ENCODE data around the gene LRCH3.

DNA sequence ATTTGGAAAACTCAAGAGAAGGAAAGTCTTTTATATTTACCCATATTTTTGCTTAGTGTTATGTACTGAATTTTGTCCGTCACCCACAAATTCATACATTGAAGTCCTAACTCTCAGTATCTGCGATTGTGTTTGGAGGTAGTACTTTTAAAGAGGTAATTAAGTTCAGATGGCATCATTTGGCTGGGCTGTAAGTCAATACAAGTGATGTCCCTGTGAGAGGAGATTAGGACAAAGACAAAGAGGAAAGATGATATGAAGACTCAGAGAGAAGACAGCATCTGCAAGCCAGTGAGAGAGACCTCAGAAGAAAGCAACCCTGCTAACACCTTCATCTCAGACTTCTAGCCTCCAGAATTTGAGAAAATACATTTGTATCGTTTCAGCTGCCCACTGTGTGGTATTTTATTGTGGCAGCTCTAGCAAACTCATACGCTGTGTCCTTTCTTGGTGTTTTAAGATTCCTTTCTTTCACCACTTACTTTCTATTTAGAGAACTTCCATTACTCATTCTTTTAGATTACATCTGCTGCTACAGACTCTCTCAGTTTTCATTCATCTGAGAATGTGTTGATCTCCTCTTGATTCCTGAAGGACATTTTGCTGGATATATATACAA, 17.0 kb downstream of the LRCH3 start:
- no peak for TF ChIP-seq EZH2 (IDR thresholded peaks at IDR 0.05; ENCODE audit: insufficient read depth, poor library complexity, severe bottlenecking)
- TF ChIP-seq EZH2phosphoT487 (IDR thresholded peaks at IDR 0.05; ENCODE audit: insufficient read depth, low read depth): no peak
